HG02588 (cell line): ENCODE results near the gene TMEM42.
"Not testable (repeated sequence)": the region's sequence is repeated elsewhere in the genome, so short reads cannot be mapped to it uniquely, and the experiment has no call there.

Experiments used
- ATAC-seq: cut with Tn5 transposase; IDR thresholded peaks from one replicate; pipeline ENCODE4 v1.9.1; 2021; ENCODE audit warnings: mild to moderate bottlenecking, moderate library complexity; ENCODE audit not compliant: unreplicated experiment

Gene TMEM42

GRCh38 chr3:44861412-44862225, at the start of gene TMEM42:
TSS of gene TMEM42 (plus strand) at chr3:44861912. CDS start at chr3:44861925, 13 bp downstream.
- ATAC-seq, result peak; percentile 94

GRCh38 chr3:44814751-44815150, 47.0 kb upstream of the TMEM42 start:
- ATAC-seq, result no peak

GRCh38 chr3:44816334-44816733, 45.4 kb upstream of the TMEM42 start:
- ATAC-seq, result not testable (repeated sequence)

- ATAC-seq, result not testable (repeated sequence)
These were observed 40.5 kb upstream of the TMEM42 start for GRCh38 chr3:44821206-44821605.

GRCh38 chr3:44825264-44825925, 36.3 kb upstream of the TMEM42 start:
- no peak for ATAC-seq

GRCh38 chr3:44827196-44827595, 34.5 kb upstream of the TMEM42 start:
- no peak for ATAC-seq

GRCh38 chr3:44831232-44831631, 30.5 kb upstream of the TMEM42 start:
- no peak for ATAC-seq

- no peak for ATAC-seq
These were observed 29.7 kb upstream of the TMEM42 start for GRCh38 chr3:44832032-44832431.

GRCh38 chr3:44832965-44833364, 28.7 kb upstream of the TMEM42 start:
- ATAC-seq, result no peak

GRCh38 chr3:44833394-44833793, 28.3 kb upstream of the TMEM42 start:
- ATAC-seq, result no peak

GRCh38 chr3:44835684-44836083, 26.0 kb upstream of the TMEM42 start:
- ATAC-seq, result no peak

GRCh38 chr3:44842376-44842775, 19.3 kb upstream of the TMEM42 start:
- no peak for ATAC-seq

- ATAC-seq, result no peak
These were observed 15.9 kb upstream of the TMEM42 start for GRCh38 chr3:44845528-44846520.

GRCh38 chr3:44848634-44849033, 13.1 kb upstream of the TMEM42 start:
- ATAC-seq, result no peak

GRCh38 chr3:44856663-44857062, 5.0 kb upstream of the TMEM42 start:
- ATAC-seq, result not testable (repeated sequence)

- no peak for ATAC-seq
These were observed 1.6 kb upstream of the TMEM42 start for GRCh38 chr3:44860117-44860516.

GRCh38 chr3:44862226-44862637, 520 bp downstream of the TMEM42 start:
- peak; percentile 30 for ATAC-seq

- ATAC-seq, result no peak
These were observed 3.7 kb downstream of the TMEM42 start for GRCh38 chr3:44865272-44866035.

- ATAC-seq, result no peak
These were observed 5.9 kb downstream of the TMEM42 start for GRCh38 chr3:44867421-44868111.
